ENCODE data around the gene ARHGAP44. TPM values are rescaled to one million over a fixed set of nuclear protein-coding genes. Genes with fewer than 3 reads are reported as not detected.

ARHGAP44 gene
- total RNA-seq, 1 experiment from 2014 or later = 7.3 TPM

DNA sequence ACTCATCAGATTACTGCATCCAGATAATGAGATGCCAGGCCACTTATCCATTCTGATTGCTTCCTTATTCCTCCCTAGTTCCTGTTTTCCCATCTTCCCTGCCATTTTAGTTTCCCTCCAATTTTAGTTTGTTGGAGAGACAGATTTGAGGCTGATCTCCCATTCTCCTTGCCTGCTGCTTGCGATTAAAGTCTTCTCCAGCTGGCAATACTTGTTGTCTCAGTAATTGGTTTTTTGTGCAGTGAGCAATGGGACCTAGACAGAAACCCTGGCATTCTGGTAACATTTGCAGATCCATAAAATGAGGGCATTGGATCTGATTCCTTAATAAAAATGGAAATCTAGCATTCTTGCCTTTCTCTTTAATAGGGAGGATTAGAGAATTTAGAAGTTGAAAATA, 246.1 kb downstream of the ARHGAP44 start:
- no peaks in the 10 kb centered on the region for H3K79me2 ChIP-seq (ENCODE audit: insufficient read depth, low read length)
- H3K9me3 ChIP-seq (ENCODE audit: control insufficient read depth in 1 of 2, insufficient read depth in 1 of 2, low read depth in 1 of 2, low read length in 2 of 2) = no peaks in the 10 kb centered on the region
- DNase-seq (ENCODE audit: low read depth, low spot score) (no peak), ATAC-seq (no peak)
- CTCF ChIA-PET = no interaction called here
- no peaks in the 10 kb centered on the region for H3K4me1 ChIP-seq (ENCODE audit: control insufficient read depth in 1 of 2, insufficient read depth in 2 of 2, low read length in 2 of 2)
- H3K4me2 ChIP-seq (ENCODE audit: low read length) = no peak overlapping the region
- H3K9me2 ChIP-seq (ENCODE audit: insufficient read depth) = no peaks in the 10 kb centered on the region
- no peaks in the 10 kb centered on the region for H3K27me3 ChIP-seq (ENCODE audit: insufficient read depth, low read length)
- RAD21 ChIA-PET (ENCODE audit: low non-redundant PET in 1 of 2, low total read pairs in 2 of 2, uncharacterized antibody in 2 of 2, unreplicated experiment in 2 of 2) = no interaction called here
- POLR2A ChIA-PET = no interaction called here
- intact Hi-C loops (cut with micrococcal nuclease) = no loop called here
- no peak overlapping the region for H3K27ac ChIP-seq (ENCODE audit: low read depth, low read length)
- no peak overlapping the region for H3K9ac ChIP-seq (ENCODE audit: low read length)
- TF ChIP-seq SRF (IDR thresholded peaks at IDR 0.05; ENCODE audit: low read depth) (no peak), EZH2 (IDR thresholded peaks at IDR 0.05) (no peak), CBX3 (IDR thresholded peaks at IDR 0.05; ENCODE audit: low read depth) (no peak), EGR1 (IDR thresholded peaks at IDR 0.05; ENCODE audit: low read depth) (no peak), SP1 (IDR thresholded peaks at IDR 0.05; ENCODE audit: low read depth) (no peak), RAD21 (IDR thresholded peaks at IDR 0.05; ENCODE audit: low read depth) (no peak), EZH2phosphoT487 (IDR thresholded peaks at IDR 0.05; ENCODE audit: borderline replicate concordance) (no peak), FOSL1 (IDR thresholded peaks at IDR 0.05; ENCODE audit: low read depth) (no peak), SIN3A (IDR thresholded peaks at IDR 0.05; ENCODE audit: low read depth) (no peak), ZFX (IDR thresholded peaks at IDR 0.05) (no peak), YY1 (IDR thresholded peaks at IDR 0.05; ENCODE audit: extremely low read depth, insufficient replicate concordance, low read depth, low read length) (no peak), JUND (IDR thresholded peaks at IDR 0.05) (no peak), CEBPB (IDR thresholded peaks at IDR 0.05; ENCODE audit: low read depth) (no peak), POLR2A (IDR thresholded peaks at IDR 0.05; ENCODE audit: borderline replicate concordance, extremely low read depth, insufficient read depth, insufficient read length) (no peak)
- TF ChIP-seq, protein P1, sequence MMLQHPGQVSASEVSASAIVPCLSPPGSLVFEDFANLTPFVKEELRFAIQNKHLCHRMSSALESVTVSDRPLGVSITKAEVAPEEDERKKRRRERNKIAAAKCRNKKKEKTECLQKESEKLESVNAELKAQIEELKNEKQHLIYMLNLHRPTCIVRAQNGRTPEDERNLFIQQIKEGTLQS (IDR thresholded peaks at IDR 0.05) = no peak
- TF ChIP-seq, protein P2, sequence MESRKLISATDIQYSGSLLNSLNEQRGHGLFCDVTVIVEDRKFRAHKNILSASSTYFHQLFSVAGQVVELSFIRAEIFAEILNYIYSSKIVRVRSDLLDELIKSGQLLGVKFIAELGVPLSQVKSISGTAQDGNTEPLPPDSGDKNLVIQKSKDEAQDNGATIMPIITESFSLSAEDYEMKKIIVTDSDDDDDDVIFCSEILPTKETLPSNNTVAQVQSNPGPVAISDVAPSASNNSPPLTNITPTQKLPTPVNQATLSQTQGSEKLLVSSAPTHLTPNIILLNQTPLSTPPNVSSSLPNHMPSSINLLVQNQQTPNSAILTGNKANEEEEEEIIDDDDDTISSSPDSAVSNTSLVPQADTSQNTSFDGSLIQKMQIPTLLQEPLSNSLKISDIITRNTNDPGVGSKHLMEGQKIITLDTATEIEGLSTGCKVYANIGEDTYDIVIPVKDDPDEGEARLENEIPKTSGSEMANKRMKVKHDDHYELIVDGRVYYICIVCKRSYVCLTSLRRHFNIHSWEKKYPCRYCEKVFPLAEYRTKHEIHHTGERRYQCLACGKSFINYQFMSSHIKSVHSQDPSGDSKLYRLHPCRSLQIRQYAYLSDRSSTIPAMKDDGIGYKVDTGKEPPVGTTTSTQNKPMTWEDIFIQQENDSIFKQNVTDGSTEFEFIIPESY (IDR thresholded peaks at IDR 0.05; ENCODE audit: extremely low read depth, insufficient replicate concordance, low read length) = no peak
- TF ChIP-seq, protein P3, sequence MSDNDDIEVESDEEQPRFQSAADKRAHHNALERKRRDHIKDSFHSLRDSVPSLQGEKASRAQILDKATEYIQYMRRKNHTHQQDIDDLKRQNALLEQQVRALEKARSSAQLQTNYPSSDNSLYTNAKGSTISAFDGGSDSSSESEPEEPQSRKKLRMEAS (IDR thresholded peaks at IDR 0.05) = no peak
- no TSS peak for BruUV-seq (replicated peaks)
- no peaks in the 10 kb centered on the region for H3K36me3 ChIP-seq (ENCODE audit: control insufficient read depth in 1 of 2, insufficient read depth in 2 of 2, low read length in 2 of 2)
- no peak overlapping the region for H3K4me3 ChIP-seq (replicated peaks in 1 of 2; ENCODE audit: low read depth in 1 of 2, low read length in 2 of 2)
- H2AFZ ChIP-seq (ENCODE audit: low read depth, low read length, poor library complexity, severe bottlenecking) = no peak overlapping the region
- no peaks in the 10 kb centered on the region for H4K20me1 ChIP-seq (ENCODE audit: insufficient read depth)
